GM12878 (cell line): ENCODE data around the gene PRDM16. TPM values are rescaled to one million over a fixed set of nuclear protein-coding genes. Genes with fewer than 3 reads are reported as not detected.

Source experiments
- ATAC-seq: fragments of 200-7000 bp; cut with Tn5 transposase; 3 replicates; pipeline ENCODE4 v1.9.1; 2020; ENCODE audit warnings: mild to moderate bottlenecking, moderate library complexity
- BruUV-seq: library from RNA; stranded (reverse); fragments of 400-500 nt; replicated peaks from 2 replicates; lab custom pipeline; 2021; lab: Mats Ljungman, UMichigan
- CTCF ChIA-PET: fragments of 300-600 bp; sonication (Branson Sonifier 250); formaldehyde crosslinking; extraction: SDS; loops from one replicate; lab custom pipeline; 2021; ENCODE audit warnings: inconsistent platforms; lab: Yijun Ruan, JAX
- POLR2A ChIA-PET: fragments of 350-600 bp; formaldehyde crosslinking; extraction: SDS; loops from one replicate; lab custom pipeline; 2021; ENCODE audit warnings: inconsistent platforms; lab: Charles Lee
- RAD21 ChIA-PET: fragments of 300-600 bp; sonication (Branson Sonifier 250); formaldehyde crosslinking; loops from one replicate; lab custom pipeline; 2023; ENCODE audit warnings: antibody characterized with exemption; ENCODE audit not compliant: unreplicated experiment; lab: Charles Lee
- SMC1A ChIA-PET: fragments of 300-600 bp; sonication (Branson Sonifier 250); formaldehyde crosslinking; loops from one replicate; lab custom pipeline; 2023; ENCODE audit not compliant: unreplicated experiment, uncharacterized antibody; lab: Charles Lee
- DNase-seq: peaks from one replicate; pipeline ENCODE4 v3.0.0-alpha.2; 2011; ENCODE audit warnings: low read depth, low spot score
- FAIRE-seq: peaks from 3 replicates; lab custom pipeline; 2011; peaks lifted over from hg19 to GRCh38; lab: Jason Lieb, UNC
- H2AFZ ChIP-seq: 2 replicates; pipeline ENCODE4 v1.6.0; 2011; ENCODE audit warnings: low read depth, low read length, control low read depth; ENCODE audit not compliant: control insufficient read depth
- H3K27ac ChIP-seq: 2 replicates; pipeline ENCODE4 v1.5.1; 2011; ENCODE audit warnings: control low read depth; ENCODE audit not compliant: control insufficient read depth, insufficient read depth
- H3K27me3 ChIP-seq, 2 experiments: replicated peaks in 1 of 2; 2 replicates each; pipeline versions ENCODE4 v1.6.0 to v1.6.1; 2011; ENCODE audit warnings: low read length in 1 of 2; ENCODE audit not compliant: control insufficient read depth in 2 of 2, insufficient read depth in 2 of 2
- H3K36me3 ChIP-seq, 2 experiments: 2 replicates each; pipeline ENCODE4 v1.5.1; 2011; ENCODE audit warnings: low read length in 1 of 2; ENCODE audit not compliant: control insufficient read depth in 2 of 2, insufficient read depth in 2 of 2
- H3K4me1 ChIP-seq: 2 replicates; pipeline ENCODE4 v1.6.1; 2011; ENCODE audit warnings: mild to moderate bottlenecking, low read length, moderate library complexity, mixed read lengths; ENCODE audit not compliant: control insufficient read depth, insufficient read depth
- H3K4me2 ChIP-seq: 2 replicates; pipeline ENCODE4 v1.6.0; 2011; ENCODE audit warnings: control low read depth; ENCODE audit not compliant: control insufficient read depth, insufficient read depth
- H3K4me3 ChIP-seq: fragments of 200-600 bp; sonication (generic); 2 replicates; pipeline ENCODE4 v1.5.1; 2016
- H3K79me2 ChIP-seq: 2 replicates; pipeline ENCODE4 v1.6.0; 2011; ENCODE audit warnings: low read length; ENCODE audit not compliant: control insufficient read depth, insufficient read depth
- H3K9ac ChIP-seq: 2 replicates; pipeline ENCODE4 v1.8.0; 2011; ENCODE audit warnings: low read length, control low read depth, mixed read lengths; ENCODE audit not compliant: control insufficient read depth, insufficient read depth
- H3K9me3 ChIP-seq: replicated peaks from 3 replicates; pipeline ENCODE4 v1.5.1; 2011; ENCODE audit warnings: mild to moderate bottlenecking, low read length; ENCODE audit not compliant: control insufficient read depth, insufficient read depth
- H4K20me1 ChIP-seq: 2 replicates; pipeline ENCODE4 v1.6.0; 2011; ENCODE audit not compliant: control insufficient read depth, insufficient read depth
- NFYA ChIP-seq: IDR thresholded peaks from 2 replicates; pipeline ENCODE4 v1.6.1; 2011; ENCODE audit warnings: low read depth, mild to moderate bottlenecking, low read length, improper control_type of control experiment, borderline replicate concordance
- ZNF24 ChIP-seq: fragments of 450-650 bp; IDR thresholded peaks from 2 replicates; pipeline ENCODE4 v1.6.1; 2017; ENCODE audit warnings: antibody characterized with exemption, mild to moderate bottlenecking
- WGBS: methylation state at CpG from one replicate; pipeline ENCODE4 v1.1.6; 2016; ENCODE audit warnings: low lambda C conversion rate; ENCODE audit not compliant: insufficient replicate concordance, insufficient coverage; ENCODE audit errors: missing lambda C conversion rate; 5-methylcytosine and 5-hydroxymethylcytosine counted together
- in situ Hi-C: fragments of 300-500 bp; cut with MboI; formaldehyde crosslinking; loops from 9 replicates; pipeline ENCODE4 v1.14.3; 2018; ENCODE audit warnings: mixed read lengths
- intact Hi-C: fragments of 100-400 bp; cut with micrococcal nuclease; formaldehyde crosslinking; loops from one replicate; pipeline ENCODE4 v1.14.2; 2022; ENCODE audit not compliant: unreplicated experiment
- polyA plus RNA-seq, 11 experiments: library from polyadenylated mRNA; depleted of rRNA in 4 of 11; unstranded in 6 of 11; stranded (reverse) in 5 of 11; fragments of >200 nt; fragmentation: Nextera tagmentation in 4 of 11; fragmentation: Illumina TruSeq in 1 of 11; extraction: Ambion mirVana in 4 of 11; extraction: Trizol in 1 of 11; gene quantifications; 1 replicate in 1 of 11; 2 replicates in 10 of 11; pipeline versions ENCODE4 v1.2.1 to v1.2.3, GENCODE V29; 2011 to 2016; ENCODE audit warnings: inconsistent platforms in 2 of 11, missing spikeins in 2 of 11, low read depth in 1 of 11
- total RNA-seq, 4 experiments: library from RNA; depleted of rRNA in 3 of 4; stranded (reverse); fragments of >200 nt in 3 of 4; fragmentation: Illumina TruSeq in 1 of 4; extraction: Trizol in 1 of 4; gene quantifications; 2 replicates each; pipeline versions ENCODE4 v1.2.1 to v1.2.3, GENCODE V29; 2013 to 2021
- TF ChIP-seq, protein P1 (sequence below): fragments of 450-650 bp; formaldehyde crosslinking; IDR thresholded peaks from 2 replicates; pipeline ENCODE4 v1.5.0; 2022; ENCODE audit warnings: mild to moderate bottlenecking, missing genetic modification characterization

PRDM16 gene
- total and polyA plus RNA-seq, 10 of the 15 experiments (the other 5 are each of a cell fraction or from before 2014, with no cell fraction given): 0.03 TPM; not detected in 9

GRCh38 chr1:3033040-3033789 is 35.8 kb upstream of the PRDM16 start:
- H3K36me3 ChIP-seq: no peaks in the 10 kb centered on the region
- 37% methylated on average over 25 of the region's 25 CpGs for WGBS
- ChIA-PET POLR2A (no interaction called here), CTCF (no interaction called here), SMC1A (no interaction called here), RAD21 (no interaction called here)
- no peak overlapping the region for H3K4me2 ChIP-seq
- BruUV-seq: no TSS peak
- H3K4me1 ChIP-seq: no peaks in the 10 kb centered on the region
- in situ Hi-C loops: no loop called here
- no peak for ATAC-seq
- no peaks in the 10 kb centered on the region for H4K20me1 ChIP-seq
- H3K4me3 ChIP-seq: no peak overlapping the region
- FAIRE-seq: no peak
- H2AFZ ChIP-seq: no peak overlapping the region
- no peaks in the 10 kb centered on the region for H3K27me3 ChIP-seq
- H3K9ac ChIP-seq: no peak overlapping the region
- H3K27ac ChIP-seq: no peak overlapping the region
- TF ChIP-seq, protein P1, sequence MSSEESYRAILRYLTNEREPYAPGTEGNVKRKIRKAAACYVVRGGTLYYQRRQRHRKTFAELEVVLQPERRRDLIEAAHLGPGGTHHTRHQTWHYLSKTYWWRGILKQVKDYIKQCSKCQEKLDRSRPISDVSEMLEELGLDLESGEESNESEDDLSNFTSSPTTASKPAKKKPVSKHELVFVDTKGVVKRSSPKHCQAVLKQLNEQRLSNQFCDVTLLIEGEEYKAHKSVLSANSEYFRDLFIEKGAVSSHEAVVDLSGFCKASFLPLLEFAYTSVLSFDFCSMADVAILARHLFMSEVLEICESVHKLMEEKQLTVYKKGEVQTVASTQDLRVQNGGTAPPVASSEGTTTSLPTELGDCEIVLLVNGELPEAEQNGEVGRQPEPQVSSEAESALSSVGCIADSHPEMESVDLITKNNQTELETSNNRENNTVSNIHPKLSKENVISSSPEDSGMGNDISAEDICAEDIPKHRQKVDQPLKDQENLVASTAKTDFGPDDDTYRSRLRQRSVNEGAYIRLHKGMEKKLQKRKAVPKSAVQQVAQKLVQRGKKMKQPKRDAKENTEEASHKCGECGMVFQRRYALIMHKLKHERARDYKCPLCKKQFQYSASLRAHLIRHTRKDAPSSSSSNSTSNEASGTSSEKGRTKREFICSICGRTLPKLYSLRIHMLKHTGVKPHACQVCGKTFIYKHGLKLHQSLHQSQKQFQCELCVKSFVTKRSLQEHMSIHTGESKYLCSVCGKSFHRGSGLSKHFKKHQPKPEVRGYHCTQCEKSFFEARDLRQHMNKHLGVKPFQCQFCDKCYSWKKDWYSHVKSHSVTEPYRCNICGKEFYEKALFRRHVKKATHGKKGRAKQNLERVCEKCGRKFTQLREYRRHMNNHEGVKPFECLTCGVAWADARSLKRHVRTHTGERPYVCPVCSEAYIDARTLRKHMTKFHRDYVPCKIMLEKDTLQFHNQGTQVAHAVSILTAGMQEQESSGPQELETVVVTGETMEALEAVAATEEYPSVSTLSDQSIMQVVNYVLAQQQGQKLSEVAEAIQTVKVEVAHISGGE (CRISPR knock-in tag): no peak
- TF ChIP-seq NFYA (no peak), ZNF24 (no peak)
- no peak for DNase-seq
- H3K9me3 ChIP-seq: no peaks in the 10 kb centered on the region
- intact Hi-C loops: no loop called here
- H3K79me2 ChIP-seq: no peaks in the 10 kb centered on the region
